ENCODE data around the gene ZNF217. TPM values are rescaled to one million over a fixed set of nuclear protein-coding genes. Genes with fewer than 3 reads are reported as not detected.
A peak's percentile ranks its signal among the peaks of the same experiment; 100 is the strongest.
"Not testable (repeated sequence)": the region's sequence is repeated elsewhere in the genome, so short reads cannot be mapped to it uniquely, and the experiment has no call there.

ZNF217 gene
- total and polyA plus RNA-seq, 9 donors, result 7.2 to 21.6 (median 13.7) TPM

- peak overlapping the region; percentile 95 for H3K27ac ChIP-seq (ENCODE audit: low read length)
- DNase-seq, result peak; percentile 65
- H3K27me3 ChIP-seq (ENCODE audit: control insufficient read depth, insufficient read depth, low read length), result no peaks in the 10 kb centered on the region
- H3K9me3 ChIP-seq (replicated peaks; ENCODE audit: control insufficient read depth, low read depth, low read length), result no peaks in the 10 kb centered on the region
- no peaks in the 10 kb centered on the region for H3K36me3 ChIP-seq (ENCODE audit: control insufficient read depth, insufficient read depth, low read length)
- no peak overlapping the region for H3K4me3 ChIP-seq (ENCODE audit: low read length)
- 31% methylated on average over 3 of the region's 7 CpGs for WGBS (ENCODE audit: insufficient coverage)
- H3K4me1 ChIP-seq (ENCODE audit: control insufficient read depth, insufficient read depth, low read length), result peaks cover 13% of the 10 kb centered on the region
Measured at GRCh38 chr20:53622247-53623133, 28.9 kb upstream of the ZNF217 start.

GRCh38 chr20:53621482-53622246, 28.0 kb upstream of the ZNF217 start:
- Histone ChIP-seq H3K27me3 (ENCODE audit: control insufficient read depth, insufficient read depth, low read length) (no peaks in the 10 kb centered on the region), H3K4me1 (ENCODE audit: control insufficient read depth, insufficient read depth, low read length) (peaks cover 13% of the 10 kb centered on the region), H3K9me3 (replicated peaks; ENCODE audit: control insufficient read depth, low read depth, low read length) (no peaks in the 10 kb centered on the region), H3K36me3 (ENCODE audit: control insufficient read depth, insufficient read depth, low read length) (no peaks in the 10 kb centered on the region), H3K27ac (ENCODE audit: low read length) (peak overlapping the region; percentile 95), H3K4me3 (ENCODE audit: low read length) (no peak overlapping the region)
- peak; percentile 96 for DNase-seq
- 8% methylated on average over 6 of the region's 9 CpGs for WGBS (ENCODE audit: insufficient coverage)

DNA sequence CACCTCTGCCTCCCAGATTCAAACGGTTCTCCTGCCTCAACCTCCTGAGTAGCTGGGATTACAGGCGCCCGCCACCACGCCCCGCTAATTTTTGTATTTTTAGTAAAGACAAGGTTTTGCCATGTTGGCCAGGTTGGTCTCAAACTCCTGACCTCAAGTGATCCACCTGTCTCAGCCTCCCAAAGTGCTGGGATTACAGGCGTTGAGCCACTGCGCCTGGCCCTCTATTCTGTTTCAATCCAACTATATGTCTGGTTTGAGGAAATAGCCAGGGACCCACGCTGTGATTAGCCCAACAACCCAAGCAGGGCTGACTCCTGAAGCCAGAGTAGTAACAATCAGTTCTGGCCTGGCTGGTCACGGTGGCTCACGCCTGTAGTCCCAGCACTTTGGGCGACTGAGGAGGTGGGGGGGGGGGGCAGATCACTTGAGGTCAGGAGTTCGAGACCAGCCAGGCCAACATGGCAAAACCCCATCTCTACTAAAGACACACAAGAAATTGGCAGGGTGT, 24.9 kb upstream of the ZNF217 start:
- not testable (repeated sequence) for H3K9me3 ChIP-seq (replicated peaks; ENCODE audit: control insufficient read depth, low read depth, low read length); H3K27me3 ChIP-seq (ENCODE audit: control insufficient read depth, insufficient read depth, low read length); H3K36me3 ChIP-seq (ENCODE audit: control insufficient read depth, insufficient read depth, low read length); H3K4me3 ChIP-seq (ENCODE audit: low read length); DNase-seq; H3K27ac ChIP-seq (ENCODE audit: low read length)
- peaks cover 13% of the 10 kb centered on the region for H3K4me1 ChIP-seq (ENCODE audit: control insufficient read depth, insufficient read depth, low read length)
- WGBS (ENCODE audit: insufficient coverage), result 100% methylated on average over 1 of the region's 12 CpGs

GRCh38 chr20:53617791-53618489, 24.3 kb upstream of the ZNF217 start:
- no peaks in the 10 kb centered on the region for H3K27me3 ChIP-seq (ENCODE audit: control insufficient read depth, insufficient read depth, low read length)
- H3K4me1 ChIP-seq (ENCODE audit: control insufficient read depth, insufficient read depth, low read length), result peaks cover 16% of the 10 kb centered on the region
- H3K27ac ChIP-seq (ENCODE audit: low read length), result no peak overlapping the region
- no peaks in the 10 kb centered on the region for H3K36me3 ChIP-seq (ENCODE audit: control insufficient read depth, insufficient read depth, low read length)
- no peak overlapping the region for H3K4me3 ChIP-seq (ENCODE audit: low read length)
- H3K9me3 ChIP-seq (replicated peaks; ENCODE audit: control insufficient read depth, low read depth, low read length), result no peaks in the 10 kb centered on the region
- DNase-seq, result no peak
- no CpG with 5 or more reads among the region's 10 CpGs for WGBS (ENCODE audit: insufficient coverage)

DNA sequence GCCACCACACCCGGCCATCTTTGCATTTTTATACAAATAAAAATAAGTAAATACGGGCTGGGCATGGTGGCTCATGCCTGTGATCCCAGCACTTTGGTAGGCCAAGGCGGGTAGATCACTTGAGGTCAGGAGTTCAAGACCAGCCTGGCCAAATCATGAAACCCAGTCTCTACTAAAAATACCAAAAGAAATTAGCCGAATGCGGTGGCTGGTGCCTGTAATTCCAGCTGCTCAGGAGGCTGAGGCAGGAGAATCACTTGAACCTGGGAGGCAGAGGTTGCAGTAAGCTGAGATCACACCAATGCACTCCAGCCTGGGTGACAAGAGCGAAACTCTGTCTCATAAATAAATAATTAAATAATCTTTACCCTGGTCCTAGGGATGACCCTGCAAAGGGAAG, 22.9 kb upstream of the ZNF217 start:
- H3K36me3 ChIP-seq (ENCODE audit: control insufficient read depth, insufficient read depth, low read length); DNase-seq; H3K9me3 ChIP-seq (replicated peaks; ENCODE audit: control insufficient read depth, low read depth, low read length); H3K27me3 ChIP-seq (ENCODE audit: control insufficient read depth, insufficient read depth, low read length); H3K4me3 ChIP-seq (ENCODE audit: low read length); H3K27ac ChIP-seq (ENCODE audit: low read length); H3K4me1 ChIP-seq (ENCODE audit: control insufficient read depth, insufficient read depth, low read length): not testable (repeated sequence)
- WGBS (ENCODE audit: insufficient coverage), result 90% methylated on average over 2 of the region's 6 CpGs

DNA sequence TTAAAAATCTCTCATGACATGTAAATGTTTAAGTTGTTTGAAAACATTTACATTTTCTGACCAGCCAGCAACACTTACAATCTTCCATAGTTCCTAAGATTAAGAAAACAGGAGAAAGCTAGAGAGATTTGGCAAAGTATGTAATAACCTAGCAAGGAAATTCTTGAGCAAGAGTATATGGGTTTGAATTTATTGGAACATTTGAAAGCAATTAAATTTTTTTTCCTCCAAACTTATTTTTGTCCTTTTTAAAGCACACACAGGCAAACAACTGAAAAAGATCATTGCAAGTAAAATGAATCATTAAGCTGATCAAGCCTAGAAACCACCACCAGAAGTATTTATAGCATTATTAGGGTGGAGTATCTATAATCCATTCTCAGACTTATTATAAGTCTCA, 20.1 kb upstream of the ZNF217 start:
- no peaks in the 10 kb centered on the region for H3K36me3 ChIP-seq (ENCODE audit: control insufficient read depth, insufficient read depth, low read length)
- no peaks in the 10 kb centered on the region for H3K9me3 ChIP-seq (replicated peaks; ENCODE audit: control insufficient read depth, low read depth, low read length)
- no peak overlapping the region for H3K4me3 ChIP-seq (ENCODE audit: low read length)
- peaks cover 9% of the 10 kb centered on the region for H3K4me1 ChIP-seq (ENCODE audit: control insufficient read depth, insufficient read depth, low read length)
- DNase-seq, result peak; percentile 67
- H3K27me3 ChIP-seq (ENCODE audit: control insufficient read depth, insufficient read depth, low read length), result no peaks in the 10 kb centered on the region
- H3K27ac ChIP-seq (ENCODE audit: low read length), result peak overlapping the region; percentile 55

DNA sequence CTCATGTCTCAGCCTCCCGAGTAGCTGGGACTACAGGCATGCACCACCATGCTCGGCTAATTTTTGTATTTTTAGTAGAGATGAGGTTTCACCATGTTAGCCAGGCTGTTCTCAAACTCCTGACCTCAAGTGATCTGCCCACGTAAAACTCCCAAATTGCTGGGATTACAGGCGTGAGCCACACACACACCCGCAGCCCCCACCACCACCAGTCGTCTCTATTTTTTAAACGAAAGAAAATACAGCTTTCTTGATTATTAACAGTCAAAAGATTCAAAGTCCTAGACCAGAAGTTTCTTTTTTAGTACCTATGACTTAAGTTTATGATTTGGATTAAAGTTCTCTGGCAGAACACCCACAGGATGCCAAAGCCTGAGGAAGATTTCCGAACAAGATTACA, 18.6 kb upstream of the ZNF217 start:
- peaks cover 13% of the 10 kb centered on the region for H3K4me1 ChIP-seq (ENCODE audit: control insufficient read depth, insufficient read depth, low read length)
- not testable (repeated sequence) for H3K36me3 ChIP-seq (ENCODE audit: control insufficient read depth, insufficient read depth, low read length); H3K27me3 ChIP-seq (ENCODE audit: control insufficient read depth, insufficient read depth, low read length); H3K9me3 ChIP-seq (replicated peaks; ENCODE audit: control insufficient read depth, low read depth, low read length); DNase-seq; H3K27ac ChIP-seq (ENCODE audit: low read length); H3K4me3 ChIP-seq (ENCODE audit: low read length)
- WGBS (ENCODE audit: insufficient coverage), result 100% methylated on average over 1 of the region's 8 CpGs

DNA sequence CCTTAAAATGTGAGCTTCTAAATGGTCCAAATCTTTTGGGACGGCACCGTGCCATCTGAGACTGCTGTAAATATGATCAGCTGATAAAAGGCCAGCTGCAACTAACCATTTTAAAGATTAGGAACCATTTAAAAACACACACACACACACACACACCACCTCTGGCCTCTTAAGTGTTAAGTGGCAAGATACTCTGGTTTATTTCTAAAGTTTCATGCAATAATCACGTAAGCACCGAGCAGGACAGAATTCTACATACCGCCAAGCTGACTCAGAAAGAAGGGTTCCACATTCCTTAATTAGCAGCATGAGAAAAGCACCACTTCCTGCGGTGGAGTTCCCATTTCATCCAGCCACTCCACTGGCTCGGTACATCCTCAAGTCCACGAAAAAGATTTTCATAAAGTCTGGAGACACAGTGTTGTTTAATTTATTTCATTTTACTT, 17.8 kb upstream of the ZNF217 start:
- Histone ChIP-seq H3K27ac (ENCODE audit: low read length) (peak overlapping the region; percentile 60), H3K4me1 (ENCODE audit: control insufficient read depth, insufficient read depth, low read length) (peaks cover 13% of the 10 kb centered on the region), H3K36me3 (ENCODE audit: control insufficient read depth, insufficient read depth, low read length) (no peaks in the 10 kb centered on the region), H3K27me3 (ENCODE audit: control insufficient read depth, insufficient read depth, low read length) (no peaks in the 10 kb centered on the region), H3K4me3 (ENCODE audit: low read length) (no peak overlapping the region), H3K9me3 (replicated peaks; ENCODE audit: control insufficient read depth, low read depth, low read length) (no peaks in the 10 kb centered on the region)
- DNase-seq, result peak; percentile 81
- WGBS (ENCODE audit: insufficient coverage), result no CpG with 5 or more reads among the region's 8 CpGs

GRCh38 chr20:53609491-53610445, 16.1 kb upstream of the ZNF217 start:
- DNase-seq, result peak; percentile 40
- H3K4me3 ChIP-seq (ENCODE audit: low read length), result no peak overlapping the region
- peak overlapping the region; percentile 47 for H3K27ac ChIP-seq (ENCODE audit: low read length)
- no peaks in the 10 kb centered on the region for H3K36me3 ChIP-seq (ENCODE audit: control insufficient read depth, insufficient read depth, low read length)
- no peaks in the 10 kb centered on the region for H3K9me3 ChIP-seq (replicated peaks; ENCODE audit: control insufficient read depth, low read depth, low read length)
- WGBS (ENCODE audit: insufficient coverage), result 44% methylated on average over 3 of the region's 15 CpGs
- peaks cover 13% of the 10 kb centered on the region for H3K4me1 ChIP-seq (ENCODE audit: control insufficient read depth, insufficient read depth, low read length)
- no peaks in the 10 kb centered on the region for H3K27me3 ChIP-seq (ENCODE audit: control insufficient read depth, insufficient read depth, low read length)
